ENCODE results near the gene CRYBB3. TPM values are rescaled to one million over a fixed set of nuclear protein-coding genes. Genes with fewer than 3 reads are reported as not detected.

The CRYBB3 gene
- total and polyA plus RNA-seq, 9 of the 15 experiments (the other 6 are each of a cell fraction or from before 2014, with no cell fraction given) = not detected

GRCh38 chr22:25154667-25154999 lies 45.0 kb upstream of the CRYBB3 start (continued):
- TF ChIP-seq ZBTB9 (CRISPR knock-in tag; IDR thresholded peaks at IDR 0.05) (no peak), ZBTB49 (CRISPR knock-in tag; IDR thresholded peaks at IDR 0.05; ENCODE audit: borderline replicate concordance) (no peak), SMAD3 (CRISPR knock-in tag; conservative IDR thresholded peaks at IDR 0.05) (no peak), ESRRA (IDR thresholded peaks at IDR 0.05; ENCODE audit: borderline replicate concordance, low read depth) (no peak)

GRCh38 chr22:25156736-25157135 lies 42.9 kb upstream of the CRYBB3 start:
- Histone ChIP-seq H3K4me1 (replicated peaks in 1 of 2; ENCODE audit: control insufficient read depth in 2 of 2, insufficient read depth in 2 of 2, low read length in 2 of 2) (no peaks in the 10 kb centered on the region), H3K36me3 (ENCODE audit: control insufficient read depth, insufficient read depth, low read length) (no peaks in the 10 kb centered on the region), H3K4me2 (ENCODE audit: insufficient read depth, low read length) (no peak overlapping the region), H3K27ac (ENCODE audit: extremely low read depth, low read depth, low read length) (no peak overlapping the region), H3K79me2 (ENCODE audit: control insufficient read depth, insufficient read depth, low read length) (no peaks in the 10 kb centered on the region), H4K20me1 (replicated peaks; ENCODE audit: control insufficient read depth, insufficient read depth, low read length) (no peaks in the 10 kb centered on the region; the same call in 1 of the 2 replicates), H3K4me3 (no peak overlapping the region), H3K9me1 (ENCODE audit: control insufficient read depth, insufficient read depth, low read length) (no peaks in the 10 kb centered on the region), H3K9ac (ENCODE audit: insufficient read depth in 1 of 2, low read depth in 2 of 2, low read length in 2 of 2) (no peak overlapping the region), H3K9me3 (replicated peaks; ENCODE audit: control insufficient read depth, insufficient read depth, low read depth, low read length) (no peaks in the 10 kb centered on the region), H2AFZ (ENCODE audit: low read depth, low read length) (no peak overlapping the region), H3K27me3 (ENCODE audit: control insufficient read depth in 2 of 2, insufficient read depth in 2 of 2, low read length in 2 of 2) (no peaks in the 10 kb centered on the region; a peak in 1 of 5 replicates)
- DNase-seq (ENCODE audit: extremely low read depth in 1 of 4, low spot score in 3 of 4) = no peak
- in situ Hi-C loops (cut with MboI) (no loop called here), intact Hi-C loops (cut with micrococcal nuclease) (no loop called here)
- ChIA-PET CTCF (ENCODE audit: low intra/inter-chr PET ratio) (no interaction called here), POLR2A (no interaction called here)
- BruUV-seq (replicated peaks) = no TSS peak
- no peak for FAIRE-seq
- TF ChIP-seq ZSCAN29 (IDR thresholded peaks at IDR 0.05) (no peak), JUNB (CRISPR knock-in tag; conservative IDR thresholded peaks at IDR 0.05) (no peak), ZFPM2 (CRISPR knock-in tag; IDR thresholded peaks at IDR 0.05) (no peak)
- WGBS (ENCODE audit: insufficient coverage, low coverage, missing lambda C conversion rate) = 5% methylated on average over 4 of the region's 4 CpGs
- ATAC-seq = no peak

Measured in K562 (cell line).